ENCODE results near the gene FAM20C. TPM values are rescaled to one million over a fixed set of nuclear protein-coding genes. Genes with fewer than 3 reads are reported as not detected.

Gene FAM20C
- total RNA-seq, 4 donors from 2014 or later, result 17.3 to 20.7 (median 19.8) TPM

GRCh38 chr7:190196-190595 lies 2.2 kb upstream of the FAM20C start:
- intact Hi-C loops (cut with DNase I; ENCODE audit: low total_unique reads), result no loop called here
- no peak for DNase-seq (ENCODE audit: low spot score in 2 of 2)
- 82 to 84% methylated on average over 21 of the region's 21 CpGs for WGBS, 2 donors
- no peak overlapping the region for H3K4me3 ChIP-seq (ENCODE audit: low read depth, poor library complexity, severe bottlenecking)
- TF ChIP-seq CTCF (IDR thresholded peaks at IDR 0.05) (no peak), POLR2A (IDR thresholded peaks at IDR 0.05) (no peak)

DNA sequence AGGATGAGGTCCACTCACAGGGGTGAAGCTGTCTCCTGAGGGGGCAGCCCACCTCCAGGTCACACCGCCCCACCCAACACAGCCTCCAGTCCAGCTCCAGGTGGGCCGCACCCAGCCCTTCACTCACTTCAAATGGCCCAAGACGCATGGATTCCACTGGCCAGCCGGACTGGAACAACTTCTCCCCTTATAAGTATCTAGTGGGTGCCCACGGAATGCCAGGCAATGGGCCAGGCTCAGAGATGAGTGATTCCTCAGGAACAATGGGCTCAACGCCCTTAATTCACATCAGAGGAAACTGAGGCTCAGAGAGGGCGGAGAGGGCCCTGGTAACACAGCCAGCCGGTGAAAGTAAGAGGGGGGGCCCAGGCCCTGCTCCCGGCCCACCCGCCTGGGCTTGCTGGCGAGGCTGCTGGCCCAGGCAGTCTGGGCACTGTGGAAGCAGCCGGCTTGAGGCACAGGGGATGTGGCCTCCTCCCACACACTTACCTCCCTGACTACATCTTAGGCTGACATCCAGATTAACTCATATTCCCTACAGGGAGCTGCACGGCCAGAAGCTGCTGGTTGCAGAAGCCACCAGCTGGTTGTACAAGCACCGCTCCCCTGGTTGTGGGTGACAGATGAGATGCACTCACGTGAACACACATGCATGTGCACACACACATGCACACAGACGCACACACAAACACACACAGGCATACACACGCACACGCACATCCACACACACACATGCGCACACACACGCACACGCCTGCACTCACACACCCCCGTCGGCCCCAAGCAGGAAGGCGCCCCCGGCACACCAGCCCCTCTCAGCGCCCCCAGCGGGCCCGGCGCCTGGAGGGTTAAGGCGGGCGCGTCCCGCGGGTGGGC lies 1.0 kb upstream of the FAM20C start:
- WGBS, 2 donors, result 17 to 24% methylated on average over 24 to 31 of the region's 34 CpGs
- intact Hi-C loops (cut with DNase I; ENCODE audit: low total_unique reads), result no loop called here
- peak in 1 of 2 donors; percentile 30 for DNase-seq (ENCODE audit: low spot score in 2 of 2)
- H3K4me3 ChIP-seq (ENCODE audit: low read depth, poor library complexity, severe bottlenecking), result no peak overlapping the region
- TF ChIP-seq POLR2A (IDR thresholded peaks at IDR 0.05) (no peak), CTCF (IDR thresholded peaks at IDR 0.05) (no peak)

DNA sequence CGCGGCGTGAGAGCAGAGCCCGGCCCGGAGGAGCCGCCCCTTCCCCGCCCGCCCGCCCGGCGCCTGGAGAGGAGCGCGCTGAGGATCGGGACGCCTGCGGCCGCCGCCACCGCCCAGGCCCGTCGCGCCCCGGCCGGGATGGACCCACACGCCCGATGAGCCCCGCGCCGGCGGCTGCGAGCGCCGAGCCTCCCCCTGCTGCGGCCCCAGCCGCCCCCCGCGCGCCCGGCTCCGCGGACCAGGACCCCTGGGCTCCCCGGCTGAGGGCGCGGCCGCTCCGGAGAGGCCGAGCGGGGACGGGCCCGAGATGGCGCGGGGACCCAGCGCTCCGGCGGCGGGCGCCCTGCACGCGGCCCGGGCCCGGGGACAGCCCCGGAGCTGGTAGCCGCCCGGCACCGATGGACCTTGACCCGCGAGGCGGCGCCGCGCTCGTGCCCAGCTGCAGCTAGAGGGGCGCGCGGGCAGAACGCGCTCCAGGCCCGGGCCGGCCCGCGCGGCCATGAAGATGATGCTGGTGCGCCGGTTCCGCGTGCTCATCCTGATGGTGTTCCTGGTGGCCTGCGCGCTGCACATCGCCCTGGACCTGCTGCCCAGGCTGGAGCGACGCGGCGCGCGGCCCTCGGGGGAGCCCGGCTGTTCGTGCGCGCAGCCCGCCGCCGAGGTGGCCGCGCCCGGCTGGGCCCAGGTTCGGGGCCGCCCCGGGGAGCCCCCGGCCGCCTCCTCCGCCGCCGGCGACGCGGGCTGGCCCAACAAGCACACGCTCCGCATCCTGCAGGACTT lies 520 bp downstream of the FAM20C start:
- 0 to 1% methylated on average over 6 to 18 of the region's 119 CpGs for WGBS, 2 donors
- DNase-seq (ENCODE audit: low spot score in 2 of 2), result no peak
- intact Hi-C loops (cut with DNase I; ENCODE audit: low total_unique reads), result no loop called here
- H3K4me3 ChIP-seq (ENCODE audit: low read depth, poor library complexity, severe bottlenecking), result peak overlapping the region; percentile 49
- TF ChIP-seq POLR2A (IDR thresholded peaks at IDR 0.05), result no peak
- TF ChIP-seq CTCF (IDR thresholded peaks at IDR 0.05), result no peak

GRCh38 chr7:193481-194251 lies 1.3 kb downstream of the FAM20C start:
- intact Hi-C loops (cut with DNase I; ENCODE audit: low total_unique reads), result no loop called here
- no peak for DNase-seq (ENCODE audit: low spot score in 2 of 2)

More at GRCh38 chr7:193481-194251, 1.3 kb downstream of the FAM20C start:
- TF ChIP-seq CTCF (IDR thresholded peaks at IDR 0.05), result no peak
- TF ChIP-seq POLR2A (IDR thresholded peaks at IDR 0.05), result no peak
- H3K4me3 ChIP-seq (ENCODE audit: low read depth, poor library complexity, severe bottlenecking), result peak overlapping the region; percentile 49
- WGBS, 2 donors, result 1 to 2% methylated on average over 6 to 38 of the region's 57 CpGs
